MG63 (cell line): ENCODE data around the gene SERTAD4. TPM values are rescaled to one million over a fixed set of nuclear protein-coding genes. Genes with fewer than 3 reads are reported as not detected.
"Not testable (repeated sequence)": the region's sequence is repeated elsewhere in the genome, so short reads cannot be mapped to it uniquely, and the experiment has no call there.

ENCODE experiments used
- DNase-seq: peaks from one replicate; pipeline ENCODE4 v3.0.0-alpha.2; 2020
- H3K27me3 ChIP-seq: fragments of 250-450 bp; sonication (Bioruptor Pico); 2 replicates; pipeline ENCODE4 v1.5.1; 2020; ENCODE audit warnings: mild to moderate bottlenecking, moderate library complexity
- H3K36me3 ChIP-seq: fragments of 250-450 bp; sonication (Bioruptor Pico); 2 replicates; pipeline ENCODE4 v1.5.1; 2020; ENCODE audit warnings: mild to moderate bottlenecking, moderate library complexity
- H3K4me3 ChIP-seq: fragments of 250-450 bp; sonication (Bioruptor Pico); 2 replicates; pipeline ENCODE4 v1.5.1; 2020; ENCODE audit warnings: mild to moderate bottlenecking, moderate library complexity
- H3K9me3 ChIP-seq: fragments of 250-450 bp; sonication (Bioruptor Pico); 2 replicates; pipeline ENCODE4 v1.5.1; 2020; ENCODE audit warnings: mild to moderate bottlenecking, moderate library complexity
- total RNA-seq: library from RNA; depleted of rRNA; stranded (reverse); fragments of >200 nt; shearing (Covaris generic); gene quantifications from 2 replicates; pipeline ENCODE4 v1.2.3, GENCODE V29; 2014; ENCODE audit warnings: low replicate concordance

Gene SERTAD4
- total RNA-seq, 1 experiment from 2014 or later: not detected

GRCh38 chr1:210246447-210246846, 13.9 kb downstream of the SERTAD4 start:
- Histone ChIP-seq H3K36me3 (no peaks in the 10 kb centered on the region), H3K4me3 (no peak overlapping the region), H3K9me3 (no peaks in the 10 kb centered on the region), H3K27me3 (peaks cover 29% of the 10 kb centered on the region)
- no peak for DNase-seq

GRCh38 chr1:210248341-210248740, 15.7 kb downstream of the SERTAD4 start:
- Histone ChIP-seq H3K4me3 (no peak overlapping the region), H3K36me3 (no peaks in the 10 kb centered on the region), H3K9me3 (no peaks in the 10 kb centered on the region), H3K27me3 (peaks cover 27% of the 10 kb centered on the region)
- peak; percentile 52 for DNase-seq

- H3K9me3 ChIP-seq: no peaks in the 10 kb centered on the region
- no peaks in the 10 kb centered on the region for H3K36me3 ChIP-seq
- H3K4me3 ChIP-seq: no peak overlapping the region
- H3K27me3 ChIP-seq: peaks cover 13% of the 10 kb centered on the region
- no peak for DNase-seq
These were observed 18.0 kb downstream of the SERTAD4 start for GRCh38 chr1:210250665-210250997.

GRCh38 chr1:210250998-210251679, 18.5 kb downstream of the SERTAD4 start:
- peaks cover 15% of the 10 kb centered on the region for H3K27me3 ChIP-seq
- peak overlapping the region; percentile 32 for H3K4me3 ChIP-seq
- H3K9me3 ChIP-seq: no peaks in the 10 kb centered on the region
- H3K36me3 ChIP-seq: no peaks in the 10 kb centered on the region
- DNase-seq: peak; percentile 68

GRCh38 chr1:210251680-210252490, 19.3 kb downstream of the SERTAD4 start:
- peak overlapping the region; percentile 32 for H3K4me3 ChIP-seq
- H3K36me3 ChIP-seq: no peaks in the 10 kb centered on the region
- H3K27me3 ChIP-seq: peaks cover 15% of the 10 kb centered on the region
- no peak for DNase-seq
- no peaks in the 10 kb centered on the region for H3K9me3 ChIP-seq

GRCh38 chr1:210252621-210253051, 20.0 kb downstream of the SERTAD4 start:
- H3K27me3 ChIP-seq: peaks cover 9% of the 10 kb centered on the region
- no peaks in the 10 kb centered on the region for H3K9me3 ChIP-seq
- no peak for DNase-seq
- H3K36me3 ChIP-seq: no peaks in the 10 kb centered on the region
- no peak overlapping the region for H3K4me3 ChIP-seq

- DNase-seq: no peak
- no peaks in the 10 kb centered on the region for H3K9me3 ChIP-seq
- no peak overlapping the region for H3K4me3 ChIP-seq
- H3K36me3 ChIP-seq: no peaks in the 10 kb centered on the region
- peaks cover 8% of the 10 kb centered on the region for H3K27me3 ChIP-seq
These were observed 21.7 kb downstream of the SERTAD4 start for GRCh38 chr1:210254298-210254697.

GRCh38 chr1:210257698-210258529, 25.3 kb downstream of the SERTAD4 start:
- Histone ChIP-seq H3K27me3 (peaks cover 4% of the 10 kb centered on the region), H3K4me3 (no peak overlapping the region), H3K36me3 (no peaks in the 10 kb centered on the region), H3K9me3 (no peaks in the 10 kb centered on the region)
- no peak for DNase-seq

GRCh38 chr1:210259561-210259960, 27.0 kb downstream of the SERTAD4 start:
- no peaks in the 10 kb centered on the region for H3K36me3 ChIP-seq
- peaks cover 4% of the 10 kb centered on the region for H3K27me3 ChIP-seq
- H3K4me3 ChIP-seq: no peak overlapping the region
- H3K9me3 ChIP-seq: no peaks in the 10 kb centered on the region
- DNase-seq: peak; percentile 64

GRCh38 chr1:210260096-210260495, 27.5 kb downstream of the SERTAD4 start:
- DNase-seq: peak; percentile 65
- Histone ChIP-seq H3K9me3 (no peaks in the 10 kb centered on the region), H3K27me3 (peaks cover 4% of the 10 kb centered on the region), H3K36me3 (no peaks in the 10 kb centered on the region), H3K4me3 (no peak overlapping the region)

- no peaks in the 10 kb centered on the region for H3K36me3 ChIP-seq
- DNase-seq: peak; percentile 51
- H3K9me3 ChIP-seq: no peaks in the 10 kb centered on the region
- no peak overlapping the region for H3K4me3 ChIP-seq
- H3K27me3 ChIP-seq: no peaks in the 10 kb centered on the region
These were observed 29.7 kb downstream of the SERTAD4 start for GRCh38 chr1:210262167-210262896.

- H3K36me3 ChIP-seq: no peaks in the 10 kb centered on the region
- no peak overlapping the region for H3K4me3 ChIP-seq
- no peak for DNase-seq
- H3K27me3 ChIP-seq: no peaks in the 10 kb centered on the region
- no peaks in the 10 kb centered on the region for H3K9me3 ChIP-seq
These were observed 30.3 kb downstream of the SERTAD4 start for GRCh38 chr1:210262897-210263272.

GRCh38 chr1:210263963-210264362, 31.4 kb downstream of the SERTAD4 start:
- H3K9me3 ChIP-seq: no peaks in the 10 kb centered on the region
- no peaks in the 10 kb centered on the region for H3K36me3 ChIP-seq
- DNase-seq: no peak
- no peak overlapping the region for H3K4me3 ChIP-seq
- no peaks in the 10 kb centered on the region for H3K27me3 ChIP-seq

- DNase-seq: no peak
- no peaks in the 10 kb centered on the region for H3K9me3 ChIP-seq
- H3K27me3 ChIP-seq: peaks cover 6% of the 10 kb centered on the region; the same call in 1 of the 2 replicates
- H3K36me3 ChIP-seq: no peaks in the 10 kb centered on the region
- H3K4me3 ChIP-seq: no peak overlapping the region
These were observed 32.1 kb downstream of the SERTAD4 start for GRCh38 chr1:210264496-210265380.

GRCh38 chr1:210265392-210265955, 32.9 kb downstream of the SERTAD4 start:
- not testable (repeated sequence) for DNase-seq, H3K4me3 ChIP-seq, H3K9me3 ChIP-seq

More at GRCh38 chr1:210265392-210265955, 32.9 kb downstream of the SERTAD4 start:
- H3K27me3 ChIP-seq, H3K36me3 ChIP-seq: not testable (repeated sequence)
